ENCODE measurements around the gene THAP8. TPM values are rescaled to one million over a fixed set of nuclear protein-coding genes. Genes with fewer than 3 reads are reported as not detected.
A peak's percentile ranks its signal among the peaks of the same experiment; 100 is the strongest.

THAP8 gene
- total RNA-seq, 6 experiments from 2014 or later, result 5.2 to 6.4 (median 5.5) TPM

- DNase-seq, result no peak
- no peak overlapping the region for H3K4me3 Mint-ChIP-seq
- TF ChIP-seq, protein P1, sequence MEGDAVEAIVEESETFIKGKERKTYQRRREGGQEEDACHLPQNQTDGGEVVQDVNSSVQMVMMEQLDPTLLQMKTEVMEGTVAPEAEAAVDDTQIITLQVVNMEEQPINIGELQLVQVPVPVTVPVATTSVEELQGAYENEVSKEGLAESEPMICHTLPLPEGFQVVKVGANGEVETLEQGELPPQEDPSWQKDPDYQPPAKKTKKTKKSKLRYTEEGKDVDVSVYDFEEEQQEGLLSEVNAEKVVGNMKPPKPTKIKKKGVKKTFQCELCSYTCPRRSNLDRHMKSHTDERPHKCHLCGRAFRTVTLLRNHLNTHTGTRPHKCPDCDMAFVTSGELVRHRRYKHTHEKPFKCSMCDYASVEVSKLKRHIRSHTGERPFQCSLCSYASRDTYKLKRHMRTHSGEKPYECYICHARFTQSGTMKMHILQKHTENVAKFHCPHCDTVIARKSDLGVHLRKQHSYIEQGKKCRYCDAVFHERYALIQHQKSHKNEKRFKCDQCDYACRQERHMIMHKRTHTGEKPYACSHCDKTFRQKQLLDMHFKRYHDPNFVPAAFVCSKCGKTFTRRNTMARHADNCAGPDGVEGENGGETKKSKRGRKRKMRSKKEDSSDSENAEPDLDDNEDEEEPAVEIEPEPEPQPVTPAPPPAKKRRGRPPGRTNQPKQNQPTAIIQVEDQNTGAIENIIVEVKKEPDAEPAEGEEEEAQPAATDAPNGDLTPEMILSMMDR (IDR thresholded peaks at IDR 0.05), result no peak
These were observed 47.1 kb downstream of the THAP8 start for GRCh38 chr19:36006955-36007354.

GRCh38 chr19:36003284-36003683 is 50.8 kb downstream of the THAP8 start:
- Mint-ChIP-seq H3K4me1 (ENCODE audit: low read depth) (peaks cover 13% of the 10 kb centered on the region), H3K9me3 (no peaks in the 10 kb centered on the region), H3K27me3 (ENCODE audit: insufficient read depth) (no peaks in the 10 kb centered on the region; the same call in 1 of the 2 replicates), H3K27ac (no peak overlapping the region), H3K36me3 (ENCODE audit: low read depth) (0 out of 2 replicates have a peak, but pooled peaks cover 4% of the 10 kb centered on the region), H3K4me3 (no peak overlapping the region)
- no peak for DNase-seq
- TF ChIP-seq, protein P1 (IDR thresholded peaks at IDR 0.05), result no peak

More at GRCh38 chr19:36006955-36007354, 47.1 kb downstream of the THAP8 start:
- H3K27ac Mint-ChIP-seq, result no peak overlapping the region
- H3K27me3 Mint-ChIP-seq (ENCODE audit: insufficient read depth), result no peaks in the 10 kb centered on the region; the same call in 1 of the 2 replicates
- H3K36me3 Mint-ChIP-seq (ENCODE audit: low read depth), result no peaks in the 10 kb centered on the region
- peaks cover 13% of the 10 kb centered on the region for H3K4me1 Mint-ChIP-seq (ENCODE audit: low read depth)
- H3K9me3 Mint-ChIP-seq, result no peaks in the 10 kb centered on the region

DNA sequence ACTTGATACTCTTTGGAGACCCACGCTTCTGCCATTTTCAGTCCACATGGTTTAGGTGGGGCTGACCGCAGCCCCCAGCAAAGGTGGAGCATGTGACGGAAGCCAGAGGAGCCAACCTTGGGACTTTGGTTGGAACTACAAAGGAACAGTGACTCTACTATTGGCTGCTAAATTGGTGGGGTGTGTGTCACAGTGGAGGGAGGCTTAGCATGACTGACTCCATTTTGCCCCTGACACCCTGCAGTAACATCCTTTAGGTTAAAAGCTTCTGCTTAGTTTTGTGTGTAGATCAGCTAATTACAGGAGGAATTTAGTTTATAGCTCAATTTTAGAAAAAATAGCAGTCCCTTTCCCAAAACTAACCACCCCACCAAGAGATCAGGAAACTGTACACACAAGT is 52.5 kb downstream of the THAP8 start:
- Mint-ChIP-seq H3K4me1 (ENCODE audit: low read depth) (peaks cover 23% of the 10 kb centered on the region), H3K36me3 (ENCODE audit: low read depth) (peaks cover 7% of the 10 kb centered on the region; the same call in 1 of the 2 replicates), H3K4me3 (no peak overlapping the region), H3K27ac (no peak overlapping the region), H3K9me3 (no peaks in the 10 kb centered on the region), H3K27me3 (ENCODE audit: insufficient read depth) (no peaks in the 10 kb centered on the region; the same call in 1 of the 2 replicates)
- TF ChIP-seq, protein P1 (IDR thresholded peaks at IDR 0.05), result no peak
- DNase-seq, result no peak

- H3K4me3 Mint-ChIP-seq, result peak overlapping the region; percentile 91
- peaks cover 2% of the 10 kb centered on the region for H3K27me3 Mint-ChIP-seq (ENCODE audit: insufficient read depth)
- peak overlapping the region; percentile 21; the same call in 1 of the 2 replicates for H3K27ac Mint-ChIP-seq
These were observed 57.3 kb downstream of the THAP8 start for GRCh38 chr19:35996777-35997176.

DNA sequence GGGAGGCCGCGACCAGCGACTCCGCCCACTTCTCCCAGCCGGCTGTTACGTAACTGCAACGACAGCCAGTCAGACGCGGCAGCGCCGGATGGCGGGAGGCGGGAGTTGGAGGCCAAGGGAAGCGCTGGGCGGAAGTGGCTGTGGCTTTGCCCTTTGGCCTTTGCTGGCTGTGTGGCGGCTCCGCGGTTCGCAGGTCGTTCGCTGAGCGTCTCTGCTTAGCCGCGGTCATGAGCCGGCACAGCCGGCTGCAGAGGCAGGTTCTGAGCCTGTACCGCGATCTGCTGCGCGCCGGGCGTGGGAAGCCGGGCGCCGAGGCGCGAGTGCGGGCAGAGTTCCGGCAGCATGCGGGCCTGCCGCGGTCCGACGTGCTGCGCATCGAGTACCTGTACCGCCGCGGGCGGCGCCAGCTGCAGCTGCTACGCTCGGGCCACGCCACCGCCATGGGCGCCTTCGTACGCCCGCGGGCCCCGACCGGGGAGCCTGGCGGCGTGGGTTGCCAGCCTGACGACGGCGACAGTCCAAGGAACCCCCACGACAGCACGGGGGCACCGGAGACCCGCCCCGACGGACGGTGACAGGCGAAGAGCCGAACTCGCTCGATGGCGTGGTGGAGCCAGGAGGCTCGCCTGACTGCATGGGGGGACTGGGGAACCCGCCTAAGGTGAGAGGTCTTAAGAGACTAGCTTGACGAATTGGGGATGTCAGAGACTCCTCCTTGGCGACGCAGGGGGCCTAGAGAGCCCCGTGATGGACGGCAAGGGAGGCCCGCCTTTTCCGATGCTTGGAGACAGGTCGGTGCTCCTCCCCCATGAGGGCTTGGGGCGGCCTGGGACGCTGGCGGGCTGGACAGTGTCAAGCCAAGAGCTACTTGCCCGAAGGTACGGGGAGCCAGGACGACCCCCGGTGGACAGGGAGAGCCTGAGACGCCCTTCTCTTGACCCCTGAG is 58.8 kb downstream of the THAP8 start, which contains the start of gene SDHAF1:
TSS of gene SDHAF1 (plus strand) at position 141 of the 946 bp plus-strand sequence. CDS start at position 228, 87 bp downstream.
- peak within 1 kb of the TSS; percentile 83 for H3K27ac Mint-ChIP-seq
- peaks cover 4% of the 10 kb centered on the region; the same call in 1 of the 2 replicates for H3K36me3 Mint-ChIP-seq (ENCODE audit: low read depth)
- peaks cover 6% of the 10 kb centered on the region for H3K27me3 Mint-ChIP-seq (ENCODE audit: insufficient read depth)
- H3K4me1 Mint-ChIP-seq (ENCODE audit: low read depth), result peaks cover 39% of the 10 kb centered on the region
- H3K9me3 Mint-ChIP-seq, result no peaks in the 10 kb centered on the region
- TF ChIP-seq, protein P1 (IDR thresholded peaks at IDR 0.05), result no peak; the same call in 1 of the 2 replicates
- peak within 1 kb of the TSS; percentile 91 for H3K4me3 Mint-ChIP-seq
- peak; percentile 89 for DNase-seq

More at GRCh38 chr19:35996777-35997176, 57.3 kb downstream of the THAP8 start:
- Mint-ChIP-seq H3K9me3 (no peaks in the 10 kb centered on the region), H3K4me1 (ENCODE audit: low read depth) (peaks cover 39% of the 10 kb centered on the region), H3K36me3 (ENCODE audit: low read depth) (peaks cover 9% of the 10 kb centered on the region; the same call in 1 of the 2 replicates)
- no peak for DNase-seq
- TF ChIP-seq, protein P1 (IDR thresholded peaks at IDR 0.05), result 0 out of 2 replicates have a peak, but pooled peaks have one; percentile 8

Measured in HFFc6 (cell line).